Astrocyte of the cerebellum (primary cell): ENCODE measurements around the gene HLA-DMB.
A peak's percentile ranks its signal among the peaks of the same experiment; 100 is the strongest.

Source experiments
- DNase-seq: peaks from one replicate; pipeline ENCODE4 v3.0.0-alpha.2; 2011; ENCODE audit warnings: low read depth
- H3K4me3 ChIP-seq: 2 replicates; pipeline ENCODE4 v1.5.1; 2011; ENCODE audit warnings: mild to moderate bottlenecking, low read depth, low read length, moderate library complexity
- in situ Hi-C: cut with HindIII; loops from 2 replicates; pipeline ENCODE4 v1.10.0; 2017; ENCODE audit warnings: low sequenced_read_pairs
- TF ChIP-seq, protein P1 (sequence below): IDR thresholded peaks from 2 replicates; pipeline ENCODE4 v1.5.1; 2012; ENCODE audit warnings: low read length, low read depth, moderate library complexity, mild to moderate bottlenecking; ENCODE audit errors: missing control alignments

Gene HLA-DMB

DNA sequence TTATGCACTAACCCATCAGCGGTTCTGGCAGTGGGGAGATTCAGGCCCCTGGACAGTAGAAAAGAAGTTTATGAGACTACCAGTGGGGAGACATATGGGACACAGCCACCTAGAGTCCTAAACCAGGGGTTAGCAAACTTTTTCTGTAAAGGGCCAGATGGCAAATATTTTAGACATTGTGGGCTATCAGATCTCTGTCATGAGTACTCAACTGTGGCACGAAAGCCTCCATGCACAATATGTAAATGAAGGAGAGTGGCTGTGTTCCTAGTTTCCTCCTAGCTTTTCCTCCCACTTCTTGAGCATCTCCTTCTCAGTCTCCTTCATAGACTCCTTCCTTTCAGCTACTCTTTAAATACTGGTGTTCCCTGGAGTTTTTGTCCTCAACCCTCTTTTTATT, 15.3 kb upstream of the HLA-DMB start:
- in situ Hi-C loops, result no loop called here
- TF ChIP-seq, protein P1, sequence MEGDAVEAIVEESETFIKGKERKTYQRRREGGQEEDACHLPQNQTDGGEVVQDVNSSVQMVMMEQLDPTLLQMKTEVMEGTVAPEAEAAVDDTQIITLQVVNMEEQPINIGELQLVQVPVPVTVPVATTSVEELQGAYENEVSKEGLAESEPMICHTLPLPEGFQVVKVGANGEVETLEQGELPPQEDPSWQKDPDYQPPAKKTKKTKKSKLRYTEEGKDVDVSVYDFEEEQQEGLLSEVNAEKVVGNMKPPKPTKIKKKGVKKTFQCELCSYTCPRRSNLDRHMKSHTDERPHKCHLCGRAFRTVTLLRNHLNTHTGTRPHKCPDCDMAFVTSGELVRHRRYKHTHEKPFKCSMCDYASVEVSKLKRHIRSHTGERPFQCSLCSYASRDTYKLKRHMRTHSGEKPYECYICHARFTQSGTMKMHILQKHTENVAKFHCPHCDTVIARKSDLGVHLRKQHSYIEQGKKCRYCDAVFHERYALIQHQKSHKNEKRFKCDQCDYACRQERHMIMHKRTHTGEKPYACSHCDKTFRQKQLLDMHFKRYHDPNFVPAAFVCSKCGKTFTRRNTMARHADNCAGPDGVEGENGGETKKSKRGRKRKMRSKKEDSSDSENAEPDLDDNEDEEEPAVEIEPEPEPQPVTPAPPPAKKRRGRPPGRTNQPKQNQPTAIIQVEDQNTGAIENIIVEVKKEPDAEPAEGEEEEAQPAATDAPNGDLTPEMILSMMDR, result no peak
- no peak for DNase-seq
- no peak overlapping the region for H3K4me3 ChIP-seq

DNA sequence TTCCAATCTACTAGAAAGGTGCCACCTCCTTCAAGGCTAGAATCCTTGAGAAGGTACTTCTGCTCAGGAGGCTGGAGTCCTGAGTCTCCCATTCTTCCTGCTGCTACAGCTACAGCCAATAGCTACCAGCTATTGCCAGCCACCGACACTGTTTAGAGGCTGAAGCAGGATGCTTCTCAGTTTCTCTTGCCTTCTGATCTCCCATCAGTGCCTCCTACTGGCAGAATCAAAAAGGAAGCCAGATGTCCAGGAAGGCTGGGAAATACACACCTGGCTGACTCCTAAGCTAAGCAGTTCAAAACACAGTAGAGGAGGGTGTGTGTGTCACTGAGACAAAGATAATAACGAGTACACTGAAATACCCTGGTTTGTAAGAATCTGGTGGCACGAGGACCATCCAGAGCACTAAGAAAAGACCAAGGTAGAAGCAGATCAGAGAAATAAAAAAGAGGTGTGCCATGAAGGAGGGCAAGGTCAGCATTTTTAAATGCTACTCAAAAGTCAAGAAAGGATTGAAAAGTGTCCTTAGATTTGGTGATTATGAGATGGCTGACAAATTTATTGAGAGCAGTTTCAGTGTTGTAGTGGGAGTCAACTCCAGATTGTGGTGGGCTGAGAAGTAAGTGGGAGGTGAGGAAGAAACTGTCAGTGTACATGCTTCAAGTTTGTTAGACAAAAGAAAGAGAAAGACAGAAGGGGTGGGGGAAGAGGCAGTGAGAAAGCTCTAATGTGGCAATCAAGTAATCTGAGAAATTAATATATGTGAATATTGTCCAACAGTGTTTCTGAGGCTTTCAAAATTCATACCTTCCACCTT, 14.4 kb upstream of the HLA-DMB start:
- TF ChIP-seq, protein P1, result peak; percentile 33
- no peak overlapping the region for H3K4me3 ChIP-seq
- DNase-seq, result no peak
- in situ Hi-C loops, result no loop called here

DNA sequence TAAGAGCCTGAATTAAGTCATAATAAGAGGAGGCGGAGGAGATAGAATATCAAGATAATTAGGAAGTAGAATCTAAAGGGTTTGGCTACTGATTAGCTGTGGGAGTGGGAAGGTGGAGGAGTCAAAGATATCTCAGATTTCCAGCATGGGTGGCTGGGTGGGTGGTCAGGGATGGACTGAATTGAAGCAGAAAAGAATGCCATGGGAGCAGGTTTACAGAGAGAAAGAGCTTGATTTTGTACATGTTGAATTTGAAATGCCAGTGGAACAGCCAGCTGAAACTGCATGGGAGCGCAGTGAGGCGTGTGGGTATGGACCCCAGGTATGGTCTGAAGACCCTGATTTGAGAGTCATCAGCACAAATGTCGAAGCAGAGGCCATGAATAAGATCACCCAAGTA, 13.4 kb upstream of the HLA-DMB start:
- in situ Hi-C loops, result no loop called here
- no peak for DNase-seq
- H3K4me3 ChIP-seq, result no peak overlapping the region
- TF ChIP-seq, protein P1, result no peak

DNA sequence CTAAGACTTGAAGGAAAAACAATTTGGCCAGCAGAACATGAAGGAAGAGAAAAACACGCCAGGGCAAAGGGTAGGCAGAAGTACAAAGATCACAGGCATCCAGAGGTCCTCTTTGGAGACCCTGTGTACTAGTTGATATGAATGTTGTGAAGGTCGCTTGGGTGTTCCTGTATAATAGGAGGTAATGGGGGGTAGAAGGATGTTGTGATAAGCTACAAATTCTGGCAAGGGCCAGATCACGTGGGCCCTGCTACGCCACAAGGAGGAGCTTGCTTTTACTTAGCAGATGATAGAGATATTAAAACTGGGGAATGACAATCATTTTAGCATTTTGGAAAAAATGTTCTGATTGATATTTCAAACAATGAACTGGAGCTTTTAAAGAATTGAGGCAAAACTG, 12.9 kb upstream of the HLA-DMB start:
- DNase-seq, result no peak
- TF ChIP-seq, protein P1, result no peak
- no peak overlapping the region for H3K4me3 ChIP-seq
- in situ Hi-C loops, result no loop called here

DNA sequence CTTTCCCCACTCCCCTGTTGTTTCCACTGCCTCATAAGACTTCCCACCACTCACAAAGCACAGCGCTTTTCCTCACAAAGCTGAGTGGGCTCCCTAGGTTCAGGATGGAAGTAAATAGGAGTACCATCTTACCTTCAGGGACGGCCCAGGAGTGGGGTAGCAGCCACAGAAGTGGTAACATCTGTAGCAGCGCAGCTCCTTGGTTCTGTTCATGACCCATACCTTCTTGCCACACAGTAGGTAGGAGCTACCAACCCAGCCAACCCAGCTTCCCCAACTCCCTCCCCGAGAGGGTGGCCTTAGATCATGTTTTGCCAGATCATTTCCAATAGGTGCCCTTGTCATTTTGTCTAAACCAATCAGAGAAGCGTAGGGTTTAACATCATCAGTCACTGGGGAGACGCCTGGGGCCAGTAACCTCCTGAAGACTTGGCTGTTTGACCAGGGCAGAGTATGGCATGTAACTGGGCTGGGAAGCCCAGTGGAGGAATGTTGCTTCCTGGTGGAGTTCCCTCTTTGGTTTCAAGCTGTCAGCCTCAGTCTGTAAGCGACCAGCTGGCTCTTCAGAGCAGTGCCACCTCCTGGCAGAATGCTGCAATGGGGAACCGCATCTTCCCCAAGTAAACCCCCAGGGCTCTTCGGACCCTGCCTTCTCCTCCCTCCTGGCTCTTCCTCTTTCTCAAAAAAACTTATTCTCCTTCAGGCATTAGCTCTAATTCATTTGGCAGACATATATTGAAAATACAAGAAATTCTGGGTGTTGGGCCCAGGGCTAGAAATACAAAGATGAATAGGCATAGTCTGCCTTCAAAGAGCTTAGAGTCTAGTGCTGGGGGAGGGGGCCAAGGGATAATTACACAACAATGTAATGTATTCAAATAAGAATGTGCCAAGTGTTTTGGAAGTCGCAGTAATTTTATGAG, 12.2 kb upstream of the HLA-DMB start, which contains the start of gene HLA-DMA:
TSS of gene HLA-DMA (minus strand) at position 281 of the 923 bp plus-strand sequence. CDS start at position 220, 61 bp downstream.
- TF ChIP-seq, protein P1, result peak; percentile 82
- no peak within 1 kb of the TSS for H3K4me3 ChIP-seq
- in situ Hi-C loops, result no loop called here
- peak; percentile 81 for DNase-seq

DNA sequence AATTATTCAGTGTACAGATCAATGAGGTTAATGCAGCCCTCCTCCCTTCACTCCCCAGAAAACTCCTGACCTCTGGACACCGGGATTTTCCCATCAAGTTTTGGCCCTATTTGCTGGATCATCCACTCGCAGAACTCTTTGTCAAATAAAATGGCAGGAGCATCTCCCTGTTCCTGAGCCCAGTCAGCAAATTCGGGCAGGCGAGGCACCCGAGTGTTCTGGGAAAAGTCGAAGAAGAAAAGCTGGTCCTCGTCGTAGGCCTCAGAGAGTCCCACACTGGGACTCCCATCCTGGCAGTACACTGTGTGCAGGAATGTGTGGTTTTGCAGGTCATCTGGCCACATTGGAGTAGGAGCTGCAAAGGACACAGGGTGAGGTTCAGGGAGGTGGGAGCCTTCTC, 9.6 kb upstream of the HLA-DMB start:
- DNase-seq, result no peak
- H3K4me3 ChIP-seq, result no peak overlapping the region
- in situ Hi-C loops, result no loop called here
- TF ChIP-seq, protein P1, result no peak
